ENCODE results near the gene RXRA. TPM values are rescaled to one million over a fixed set of nuclear protein-coding genes. Genes with fewer than 3 reads are reported as not detected.

RXRA gene
- polyA plus RNA-seq, 3 donors: 15.8 to 91.0 (median 23.2) TPM

GRCh38 chr9:134314950-134315715 lies 11.1 kb upstream of the RXRA start:
- peaks cover 0 to 8% (median 4%) of the 10 kb centered on the region in 7 donors for H3K9me3 Mint-ChIP-seq
- no peaks in the 10 kb centered on the region for H3K36me3 Mint-ChIP-seq
- TF ChIP-seq CTCF (IDR thresholded peaks at IDR 0.05): no peak
- Histone ChIP-seq H3K36me3 (replicated peaks in 1 of 2; ENCODE audit: control insufficient read depth in 1 of 2, insufficient read depth in 2 of 2, low read length in 2 of 2) (no peaks in the 10 kb centered on the region), H4K20me1 (ENCODE audit: insufficient read depth, low read length) (no peaks in the 10 kb centered on the region), H3K4me1 (ENCODE audit: control insufficient read depth in 1 of 2, insufficient read depth in 2 of 2, low read length in 2 of 2) (peaks cover 3 to 7% of the 10 kb centered on the region in 2 donors), H3K27me3 (ENCODE audit: control insufficient read depth in 2 of 2, insufficient read depth in 2 of 2, low read length in 2 of 2) (peaks cover 0 to 19% of the 10 kb centered on the region in 2 donors), H3K4me3 (replicated peaks in 1 of 3; ENCODE audit: low read depth in 2 of 3, low read length in 3 of 3) (no peak overlapping the region), H3K9ac (ENCODE audit: insufficient read depth, low read length, poor library complexity, severe bottlenecking) (no peak overlapping the region), H3K9me3 (replicated peaks in 1 of 2; ENCODE audit: control insufficient read depth in 1 of 2, insufficient read depth in 1 of 2, low read length in 2 of 2) (peaks cover 0 to 6% of the 10 kb centered on the region in 2 donors), H2AFZ (ENCODE audit: insufficient read depth, low read depth, low read length, poor library complexity, severe bottlenecking) (no peak overlapping the region), H3K4me2 (replicated peaks; ENCODE audit: extremely low read depth, low read length, poor library complexity, severe bottlenecking) (no peak overlapping the region), H3K27ac (ENCODE audit: low read depth in 1 of 2, low read length in 2 of 2) (no peak overlapping the region), H3K79me2 (ENCODE audit: insufficient read depth, low read length) (no peaks in the 10 kb centered on the region)
- peaks cover 9% of the 10 kb centered on the region for H3K4me1 Mint-ChIP-seq
- H3K27me3 Mint-ChIP-seq (ENCODE audit: low read depth in 3 of 3): peaks cover 18 to 39% (median 18%) of the 10 kb centered on the region in 3 donors
- intact Hi-C loops (cut with micrococcal nuclease): loop anchor here in 1 of 2 donors (5.0 kb wide), 1 partner anchor 143 kb away; no protein-coding TSS in a partner anchor
- H3K4me3 Mint-ChIP-seq: no peak overlapping the region
- H3K27ac Mint-ChIP-seq: no peak overlapping the region
- no peak for DNase-seq
- WGBS (ENCODE audit: insufficient coverage): 97% methylated on average over 20 of the region's 26 CpGs

- H2AFZ ChIP-seq (ENCODE audit: insufficient read depth, low read depth, low read length, poor library complexity, severe bottlenecking): no peak overlapping the region
- DNase-seq: no peak
- peaks cover 0 to 8% (median 4%) of the 10 kb centered on the region in 7 donors for H3K9me3 Mint-ChIP-seq
- H3K4me1 ChIP-seq (ENCODE audit: control insufficient read depth in 1 of 2, insufficient read depth in 2 of 2, low read length in 2 of 2): peaks cover 3 to 7% of the 10 kb centered on the region in 2 donors
- H3K36me3 Mint-ChIP-seq: no peaks in the 10 kb centered on the region
- H3K27ac ChIP-seq (ENCODE audit: low read depth in 1 of 2, low read length in 2 of 2): no peak overlapping the region
- H3K36me3 ChIP-seq (replicated peaks in 1 of 2; ENCODE audit: control insufficient read depth in 1 of 2, insufficient read depth in 2 of 2, low read length in 2 of 2): no peaks in the 10 kb centered on the region
- intact Hi-C loops (cut with micrococcal nuclease): loop anchor here in 1 of 2 donors (5.0 kb wide), 1 partner anchor 144 kb away; no protein-coding TSS in a partner anchor
- no peaks in the 10 kb centered on the region for H3K79me2 ChIP-seq (ENCODE audit: insufficient read depth, low read length)
- peaks cover 0 to 19% of the 10 kb centered on the region in 2 donors for H3K27me3 ChIP-seq (ENCODE audit: control insufficient read depth in 2 of 2, insufficient read depth in 2 of 2, low read length in 2 of 2)
- H3K9ac ChIP-seq (ENCODE audit: insufficient read depth, low read length, poor library complexity, severe bottlenecking): no peak overlapping the region
- H3K9me3 ChIP-seq (replicated peaks in 1 of 2; ENCODE audit: control insufficient read depth in 1 of 2, insufficient read depth in 1 of 2, low read length in 2 of 2): peaks cover 0 to 6% of the 10 kb centered on the region in 2 donors
- no peaks in the 10 kb centered on the region for H4K20me1 ChIP-seq (ENCODE audit: insufficient read depth, low read length)
- no peak overlapping the region for H3K27ac Mint-ChIP-seq
- TF ChIP-seq CTCF (IDR thresholded peaks at IDR 0.05): no peak
- WGBS (ENCODE audit: insufficient coverage): 96% methylated on average over 15 of the region's 19 CpGs
- peaks cover 17 to 41% (median 18%) of the 10 kb centered on the region in 3 donors for H3K27me3 Mint-ChIP-seq (ENCODE audit: low read depth in 3 of 3)
- H3K4me1 Mint-ChIP-seq: peaks cover 9% of the 10 kb centered on the region
- no peak overlapping the region for H3K4me3 ChIP-seq (replicated peaks in 1 of 3; ENCODE audit: low read depth in 2 of 3, low read length in 3 of 3)
- H3K4me2 ChIP-seq (replicated peaks; ENCODE audit: extremely low read depth, low read length, poor library complexity, severe bottlenecking): no peak overlapping the region
- no peak overlapping the region for H3K4me3 Mint-ChIP-seq
These were observed 10.4 kb upstream of the RXRA start for GRCh38 chr9:134315716-134316448.
